K562 (cell line): Measurements from ENCODE around the gene SKIC2. TPM values are rescaled to one million over a fixed set of nuclear protein-coding genes. Genes with fewer than 3 reads are reported as not detected.

Experiments
- C11orf30 ChIP-seq: fragments of 450-650 bp; IDR thresholded peaks from 2 replicates; pipeline ENCODE4 v1.6.1; 2016; ENCODE audit warnings: low read depth, mild to moderate bottlenecking
- CBFA2T2 ChIP-seq: fragments of 450-650 bp; conservative IDR thresholded peaks from 2 replicates; pipeline ENCODE4 v1.6.1; 2017; ENCODE audit warnings: mild to moderate bottlenecking
- CXXC5 ChIP-seq: fragments of 250-450 bp; sonication (Bioruptor Pico); IDR thresholded peaks from 2 replicates; pipeline ENCODE4 v1.8.0; 2022; ENCODE audit warnings: inconsistent platforms, mild to moderate bottlenecking, moderate library complexity
- DPF2 ChIP-seq: fragments of 450-650 bp; IDR thresholded peaks from 2 replicates; pipeline ENCODE4 v1.6.1; 2016
- EP300 ChIP-seq: IDR thresholded peaks from 2 replicates; pipeline ENCODE4 v1.6.1; 2012; ENCODE audit warnings: low read length, improper control_type of control experiment
- ETV1 ChIP-seq: fragments of 450-650 bp; conservative IDR thresholded peaks from 2 replicates; pipeline ENCODE4 v1.6.1; 2016; ENCODE audit warnings: missing genetic modification characterization, control low read depth, low read depth, missing compliant biosample characterization
- FUS ChIP-seq: fragments of 200-400 bp; formaldehyde crosslinking; optimal IDR thresholded peaks from 2 replicates; pipeline ENCODE3; 2017; ENCODE audit warnings: low read depth, low read length
- HSF4 ChIP-seq: fragments of 250-450 bp; sonication (Bioruptor Pico); IDR thresholded peaks from 2 replicates; pipeline ENCODE4 v2.1.2; 2022; ENCODE audit warnings: mild to moderate bottlenecking, moderate library complexity, borderline replicate concordance
- JUN ChIP-seq, 2 experiments: sonication (generic) in 1 of 2; formaldehyde crosslinking in 1 of 2; IDR thresholded peaks; 2 replicates each; pipeline versions ENCODE4 v1.6.1 to v1.8.0; 2012 to 2022; ENCODE audit warnings: borderline replicate concordance in 2 of 2, mild to moderate bottlenecking in 2 of 2, improper control_type of control experiment in 1 of 2, low read depth in 1 of 2, low read length in 1 of 2, missing genetic modification reagents in 1 of 2
- MTA3 ChIP-seq: fragments of 450-650 bp; formaldehyde crosslinking; IDR thresholded peaks from 2 replicates; pipeline ENCODE4 v1.6.1; 2017; ENCODE audit warnings: mild to moderate bottlenecking, borderline replicate concordance
- NCOR1 ChIP-seq: fragments of 450-650 bp; IDR thresholded peaks from 2 replicates; pipeline ENCODE4 v1.6.1; 2016; ENCODE audit warnings: mild to moderate bottlenecking, moderate library complexity
- POLR2AphosphoS5 ChIP-seq: IDR thresholded peaks from 2 replicates; pipeline ENCODE4 v1.6.1; 2011; ENCODE audit warnings: mild to moderate bottlenecking, low read depth, low read length, moderate library complexity; ENCODE audit not compliant: control insufficient read depth, insufficient read depth
- RNF2 ChIP-seq: sonication (generic); IDR thresholded peaks from 2 replicates; pipeline ENCODE4 v1.6.1; 2016
- SMAD3 ChIP-seq: fragments of 450-650 bp; formaldehyde crosslinking; conservative IDR thresholded peaks from 2 replicates; pipeline ENCODE4 v1.4.0; 2020; ENCODE audit warnings: mild to moderate bottlenecking
- SMAD4 ChIP-seq: fragments of 250-450 bp; sonication (Bioruptor Pico); conservative IDR thresholded peaks from 2 replicates; pipeline ENCODE4 v1.8.0; 2021; ENCODE audit warnings: inconsistent platforms, mild to moderate bottlenecking, moderate library complexity
- SOX6 ChIP-seq: fragments of 450-650 bp; IDR thresholded peaks from 2 replicates; pipeline ENCODE4 v1.6.1; 2014; ENCODE audit warnings: mild to moderate bottlenecking
- TAL1 ChIP-seq: fragments of 450-650 bp; IDR thresholded peaks from 2 replicates; pipeline ENCODE4 v1.6.1; 2016; ENCODE audit warnings: mild to moderate bottlenecking
- TCF3 ChIP-seq: sonication (generic); formaldehyde crosslinking; IDR thresholded peaks from 2 replicates; pipeline ENCODE4 v1.4.0; 2020; ENCODE audit warnings: mild to moderate bottlenecking, missing genetic modification reagents
- USF2 ChIP-seq: sonication (generic); formaldehyde crosslinking; IDR thresholded peaks from 2 replicates; pipeline ENCODE4 v1.5.0; 2020; ENCODE audit warnings: missing genetic modification reagents
- ZBTB8A ChIP-seq: fragments of 450-650 bp; IDR thresholded peaks from 2 replicates; pipeline ENCODE4 v1.6.1; 2018; ENCODE audit warnings: mild to moderate bottlenecking, moderate library complexity; ENCODE audit not compliant: partially characterized antibody
- ZFP30 ChIP-seq: fragments of 250-450 bp; sonication (Bioruptor Pico); IDR thresholded peaks from 2 replicates; pipeline ENCODE4 v1.8.0; 2022; ENCODE audit warnings: moderate library complexity, mild to moderate bottlenecking, inconsistent platforms, borderline replicate concordance
- ZNF316 ChIP-seq: fragments of 450-650 bp; IDR thresholded peaks from 2 replicates; pipeline ENCODE4 v1.6.1; 2016
- ZNF395 ChIP-seq: fragments of 200-800 bp; sonication (Bioruptor generic); IDR thresholded peaks from 2 replicates; pipeline ENCODE4 v1.6.1; 2017; ENCODE audit warnings: missing genetic modification characterization, missing compliant biosample characterization
- ZNF41 ChIP-seq: fragments of 250-450 bp; sonication (Bioruptor Pico); conservative IDR thresholded peaks from 2 replicates; pipeline ENCODE4 v1.4.0; 2020; ENCODE audit warnings: mild to moderate bottlenecking
- ZNF583 ChIP-seq: fragments of 250-450 bp; sonication (Bioruptor Pico); IDR thresholded peaks from 2 replicates; pipeline ENCODE4 v1.4.0; 2020
- ZNF644 ChIP-seq: fragments of 200-800 bp; sonication (Bioruptor generic); IDR thresholded peaks from 2 replicates; pipeline ENCODE4 v1.6.1; 2016; ENCODE audit warnings: low read depth, missing genetic modification characterization, missing compliant biosample characterization
- ZNF668 ChIP-seq: fragments of 250-450 bp; sonication (Bioruptor Pico); IDR thresholded peaks from 2 replicates; pipeline ENCODE4 v1.8.0; 2022; ENCODE audit warnings: mild to moderate bottlenecking, inconsistent platforms
- ZZZ3 ChIP-seq: fragments of 450-650 bp; IDR thresholded peaks from 2 replicates; pipeline ENCODE4 v1.6.1; 2016; ENCODE audit warnings: antibody characterized with exemption, mild to moderate bottlenecking, moderate library complexity
- polyA plus RNA-seq, 8 experiments: library from polyadenylated mRNA; depleted of rRNA in 4 of 8; stranded (reverse) in 5 of 8; unstranded in 3 of 8; fragments of >200 nt; fragmentation: Nextera tagmentation in 2 of 8; fragmentation: Illumina TruSeq in 1 of 8; extraction: Ambion mirVana in 2 of 8; extraction: Trizol in 1 of 8; gene quantifications; 2 replicates each; pipeline versions ENCODE4 v1.2.1 to v1.2.3, GENCODE V29; 2011 to 2014; ENCODE audit warnings: inconsistent platforms in 1 of 8, missing spikeins in 1 of 8
- total RNA-seq, 7 experiments: library from RNA; depleted of rRNA in 6 of 7; stranded (reverse); fragments of >200 nt in 6 of 7; fragmentation: Illumina TruSeq in 2 of 7; extraction: Trizol in 2 of 7; gene quantifications; 2 replicates each; pipeline versions ENCODE4 v1.2.1 to v1.2.3, GENCODE V29; 2011 to 2021; ENCODE audit warnings: low replicate concordance in 1 of 7

Gene SKIC2
- total and polyA plus RNA-seq, 9 of the 15 experiments (the other 6 are each of a cell fraction or from before 2014, with no cell fraction given): 3.3 to 94.6 (median 38.8) TPM

- TF ChIP-seq CBFA2T2 (peak; percentile 24; the same call in 1 of the 2 replicates), USF2 (CRISPR knock-in tag) (peak; percentile 38; the same call in 1 of the 2 replicates), C11orf30 (peak; percentile 75), SMAD3 (CRISPR knock-in tag) (0 out of 2 replicates have a peak, but pooled peaks have one; percentile 42), RNF2 (peak; percentile 45; the same call in 1 of the 2 replicates), MTA3 (no peak), CXXC5 (peak; percentile 50), EP300 (peak; percentile 76; the same call in 1 of the 2 replicates), ZZZ3 (no peak), ZNF395 (CRISPR knock-in tag) (0 out of 2 replicates have a peak, but pooled peaks have one; percentile 65), ZFP30 (CRISPR knock-in tag) (no peak), SMAD4 (CRISPR knock-in tag) (peak; percentile 50), ZBTB8A (no peak), DPF2 (peak; percentile 81), ZNF668 (no peak), TAL1 (peak; percentile 55; the same call in 1 of the 2 replicates), SOX6 (no peak), HSF4 (CRISPR knock-in tag) (no peak), JUN (IDR thresholded peaks at IDR 0.05; ENCODE audit: borderline replicate concordance, low read depth, low read length) (no peak), JUN (CRISPR knock-in tag; IDR thresholded peaks at IDR 0.05; ENCODE audit: borderline replicate concordance) (no peak), NCOR1 (peak; percentile 37), ZNF644 (tag) (peak; percentile 60; the same call in 1 of the 2 replicates), POLR2AphosphoS5 (0 out of 2 replicates have a peak, but pooled peaks have one; percentile 32), FUS (no peak), TCF3 (CRISPR knock-in tag) (peak; percentile 65), ETV1 (peak; percentile 66), ZNF316 (peak; percentile 92), ZNF583 (CRISPR knock-in tag) (peak; percentile 63), ZNF41 (CRISPR knock-in tag) (0 out of 2 replicates have a peak, but pooled peaks have one; percentile 21)
These were observed 20.4 kb downstream of the SKIC2 start (continued) for GRCh38 chr6:31979238-31979898.
